ENCODE measurements around the gene TPCN2. TPM values are rescaled to one million over a fixed set of nuclear protein-coding genes. Genes with fewer than 3 reads are reported as not detected.

Gene TPCN2
- total RNA-seq, 6 experiments from 2014 or later: 8.0 to 11.2 (median 9.0) TPM

- TF ChIP-seq CTCF (IDR thresholded peaks at IDR 0.05): no peak
- no peak for DNase-seq
- Mint-ChIP-seq H3K27me3 (ENCODE audit: insufficient read depth) (no peaks in the 10 kb centered on the region), H3K36me3 (ENCODE audit: low read depth) (no peaks in the 10 kb centered on the region), H3K4me3 (no peak overlapping the region), H3K9me3 (no peaks in the 10 kb centered on the region), H3K27ac (no peak overlapping the region), H3K4me1 (ENCODE audit: low read depth) (no peaks in the 10 kb centered on the region)
Measured at GRCh38 chr11:69061713-69062053, 13.0 kb downstream of the TPCN2 start.

GRCh38 chr11:69062169-69062855 is 13.6 kb downstream of the TPCN2 start:
- Mint-ChIP-seq H3K4me3 (no peak overlapping the region), H3K4me1 (ENCODE audit: low read depth) (no peaks in the 10 kb centered on the region), H3K9me3 (no peaks in the 10 kb centered on the region), H3K27me3 (ENCODE audit: insufficient read depth) (no peaks in the 10 kb centered on the region), H3K36me3 (ENCODE audit: low read depth) (no peaks in the 10 kb centered on the region), H3K27ac (no peak overlapping the region)
- DNase-seq: no peak
- TF ChIP-seq CTCF (IDR thresholded peaks at IDR 0.05): no peak

- Mint-ChIP-seq H3K27ac (no peak overlapping the region), H3K36me3 (ENCODE audit: low read depth) (peaks cover 5% of the 10 kb centered on the region; the same call in 1 of the 2 replicates), H3K4me1 (ENCODE audit: low read depth) (no peaks in the 10 kb centered on the region), H3K27me3 (ENCODE audit: insufficient read depth) (no peaks in the 10 kb centered on the region), H3K4me3 (no peak overlapping the region), H3K9me3 (no peaks in the 10 kb centered on the region)
- no peak for TF ChIP-seq CTCF (IDR thresholded peaks at IDR 0.05)
- no peak for DNase-seq
Measured at GRCh38 chr11:69062873-69063651, 14.3 kb downstream of the TPCN2 start.

GRCh38 chr11:69063652-69064260 is 15.0 kb downstream of the TPCN2 start:
- no peak overlapping the region for H3K27ac Mint-ChIP-seq
- H3K9me3 Mint-ChIP-seq: no peaks in the 10 kb centered on the region
- no peak for DNase-seq
- TF ChIP-seq CTCF (IDR thresholded peaks at IDR 0.05): no peak
- H3K4me3 Mint-ChIP-seq: no peak overlapping the region
- H3K36me3 Mint-ChIP-seq (ENCODE audit: low read depth): peaks cover 5% of the 10 kb centered on the region; the same call in 1 of the 2 replicates
- no peaks in the 10 kb centered on the region for H3K4me1 Mint-ChIP-seq (ENCODE audit: low read depth)
- no peaks in the 10 kb centered on the region for H3K27me3 Mint-ChIP-seq (ENCODE audit: insufficient read depth)

- no peak overlapping the region for H3K27ac Mint-ChIP-seq
- no peak overlapping the region for H3K4me3 Mint-ChIP-seq
- H3K27me3 Mint-ChIP-seq (ENCODE audit: insufficient read depth): no peaks in the 10 kb centered on the region
- peaks cover 5% of the 10 kb centered on the region; the same call in 1 of the 2 replicates for H3K36me3 Mint-ChIP-seq (ENCODE audit: low read depth)
- H3K4me1 Mint-ChIP-seq (ENCODE audit: low read depth): no peaks in the 10 kb centered on the region
- no peak for DNase-seq
- no peak for TF ChIP-seq CTCF (IDR thresholded peaks at IDR 0.05)
- no peaks in the 10 kb centered on the region for H3K9me3 Mint-ChIP-seq
Measured at GRCh38 chr11:69064394-69064957, 15.7 kb downstream of the TPCN2 start.

Measured in HFFc6 (cell line).